Measurements from ENCODE around the gene CCDC136.

Gene CCDC136

GRCh38 chr7:128791121-128791971 is at the start of gene CCDC136:
Gene CCDC136 (plus strand): TSS chr7:128791968. CDS start chr7:128792412, 444 bp downstream.
- peak; percentile 89 for DNase-seq

GRCh38 chr7:128742206-128742605 is 49.6 kb upstream of the CCDC136 start:
- no peak for DNase-seq

- DNase-seq, result no peak
These were observed 48.5 kb upstream of the CCDC136 start for GRCh38 chr7:128743112-128743772.

- DNase-seq, result no peak
These were observed 47.3 kb upstream of the CCDC136 start for GRCh38 chr7:128744366-128744905.

- DNase-seq, result no peak
These were observed 46.1 kb upstream of the CCDC136 start for GRCh38 chr7:128745706-128746105.

GRCh38 chr7:128747327-128748079 is 44.3 kb upstream of the CCDC136 start:
- no peak for DNase-seq

- no peak for DNase-seq
These were observed 39.5 kb upstream of the CCDC136 start for GRCh38 chr7:128752251-128752650.

- no peak for DNase-seq
These were observed 36.5 kb upstream of the CCDC136 start for GRCh38 chr7:128755075-128755818.

- DNase-seq, result no peak
These were observed 35.8 kb upstream of the CCDC136 start for GRCh38 chr7:128755819-128756476.

GRCh38 chr7:128757203-128757602 is 34.6 kb upstream of the CCDC136 start:
- DNase-seq, result no peak

GRCh38 chr7:128758553-128758952 is 33.2 kb upstream of the CCDC136 start:
- no peak for DNase-seq

- no peak for DNase-seq
These were observed 32.5 kb upstream of the CCDC136 start for GRCh38 chr7:128759242-128759641.

- DNase-seq, result no peak
These were observed 28.2 kb upstream of the CCDC136 start for GRCh38 chr7:128763541-128763940.

- DNase-seq, result no peak
These were observed 24.2 kb upstream of the CCDC136 start for GRCh38 chr7:128767475-128768110.

GRCh38 chr7:128770233-128770632 is 21.5 kb upstream of the CCDC136 start:
- no peak for DNase-seq

GRCh38 chr7:128773604-128774003 is 18.2 kb upstream of the CCDC136 start:
- no peak for DNase-seq

GRCh38 chr7:128774029-128774689 is 17.6 kb upstream of the CCDC136 start:
- DNase-seq, result no peak

- no peak for DNase-seq
These were observed 16.8 kb upstream of the CCDC136 start for GRCh38 chr7:128774921-128775320.

- DNase-seq, result no peak
These were observed 15.9 kb upstream of the CCDC136 start, which contains the start of gene OPN1SW for GRCh38 chr7:128775744-128776474. Gene OPN1SW (minus strand): TSS chr7:128775794. CDS start chr7:128775781, 13 bp downstream.
